Measurements from ENCODE around the gene SNED1.

DNA sequence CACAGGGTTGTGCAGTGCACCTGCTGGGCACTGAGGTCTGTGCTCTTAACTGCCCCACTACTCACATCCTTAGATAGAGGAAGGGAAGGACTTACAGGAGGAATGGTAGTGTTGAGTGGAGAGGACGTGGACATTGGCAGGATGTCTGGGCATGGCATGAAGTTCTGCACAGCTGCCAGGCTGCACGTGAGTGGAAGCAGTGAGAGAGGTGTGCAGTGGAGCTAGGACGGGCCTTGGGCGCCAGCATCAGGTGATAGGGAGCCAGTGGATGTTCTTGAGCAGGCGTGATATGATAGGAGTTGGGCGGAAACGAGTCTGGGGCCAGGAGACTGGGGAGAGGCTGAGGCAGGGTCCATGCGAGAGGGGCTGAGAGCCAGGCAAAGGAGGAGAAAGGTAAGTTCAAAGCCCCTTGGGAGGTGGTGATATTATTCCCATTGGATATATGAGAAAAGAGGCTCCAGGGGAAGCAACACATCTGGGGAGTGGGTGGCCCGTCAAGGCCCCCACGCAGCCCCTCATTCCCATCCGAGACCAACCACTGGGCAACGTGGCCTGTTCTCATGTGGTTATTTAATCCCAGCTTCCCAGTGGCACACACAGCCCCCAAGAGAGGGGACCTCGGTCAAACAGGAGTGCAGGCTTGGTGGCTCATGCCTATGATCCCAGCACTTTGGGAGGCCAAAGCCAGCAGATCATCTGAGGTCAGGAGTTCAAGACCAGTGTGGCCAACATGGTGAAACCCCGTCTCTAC is 45.7 kb upstream of the SNED1 start:
- TF ChIP-seq, protein P1, sequence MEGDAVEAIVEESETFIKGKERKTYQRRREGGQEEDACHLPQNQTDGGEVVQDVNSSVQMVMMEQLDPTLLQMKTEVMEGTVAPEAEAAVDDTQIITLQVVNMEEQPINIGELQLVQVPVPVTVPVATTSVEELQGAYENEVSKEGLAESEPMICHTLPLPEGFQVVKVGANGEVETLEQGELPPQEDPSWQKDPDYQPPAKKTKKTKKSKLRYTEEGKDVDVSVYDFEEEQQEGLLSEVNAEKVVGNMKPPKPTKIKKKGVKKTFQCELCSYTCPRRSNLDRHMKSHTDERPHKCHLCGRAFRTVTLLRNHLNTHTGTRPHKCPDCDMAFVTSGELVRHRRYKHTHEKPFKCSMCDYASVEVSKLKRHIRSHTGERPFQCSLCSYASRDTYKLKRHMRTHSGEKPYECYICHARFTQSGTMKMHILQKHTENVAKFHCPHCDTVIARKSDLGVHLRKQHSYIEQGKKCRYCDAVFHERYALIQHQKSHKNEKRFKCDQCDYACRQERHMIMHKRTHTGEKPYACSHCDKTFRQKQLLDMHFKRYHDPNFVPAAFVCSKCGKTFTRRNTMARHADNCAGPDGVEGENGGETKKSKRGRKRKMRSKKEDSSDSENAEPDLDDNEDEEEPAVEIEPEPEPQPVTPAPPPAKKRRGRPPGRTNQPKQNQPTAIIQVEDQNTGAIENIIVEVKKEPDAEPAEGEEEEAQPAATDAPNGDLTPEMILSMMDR (conservative IDR thresholded peaks at IDR 0.05; ENCODE audit: low read length): no peak
- no peak for TF ChIP-seq EZH2phosphoT487 (IDR thresholded peaks at IDR 0.05; ENCODE audit: borderline replicate concordance, low read depth, low read length)

Data from OCI-LY7 (cell line).